ENCODE measurements around the gene LMTK3.
A peak's percentile ranks its signal among the peaks of the same experiment; 100 is the strongest.

Gene LMTK3

GRCh38 chr19:48470856-48471255 is 40.8 kb downstream of the LMTK3 start:
- no peak for DNase-seq (ENCODE audit: low read depth, low spot score)

- no peak for DNase-seq (ENCODE audit: low read depth, low spot score)
These were observed 41.5 kb downstream of the LMTK3 start for GRCh38 chr19:48469934-48470680.

GRCh38 chr19:48469289-48469881 is 42.2 kb downstream of the LMTK3 start, which contains the start of gene CYTH2:
CYTH2 (plus strand) TSS chr19:48469369; CDS start chr19:48469508, 139 bp downstream.
- DNase-seq (ENCODE audit: low read depth, low spot score) = peak; percentile 95

GRCh38 chr19:48468772-48469288 is 42.8 kb downstream of the LMTK3 start:
- peak; percentile 100 for DNase-seq (ENCODE audit: low read depth, low spot score)

GRCh38 chr19:48466561-48467325 is 44.9 kb downstream of the LMTK3 start:
- DNase-seq (ENCODE audit: low read depth, low spot score) = peak; percentile 61

- DNase-seq (ENCODE audit: low read depth, low spot score) = no peak
These were observed 46.4 kb downstream of the LMTK3 start for GRCh38 chr19:48465215-48465614.

- no peak for DNase-seq (ENCODE audit: low read depth, low spot score)
These were observed 49.5 kb downstream of the LMTK3 start for GRCh38 chr19:48461982-48462655.

- DNase-seq (ENCODE audit: low read depth, low spot score) = no peak
These were observed 50.0 kb downstream of the LMTK3 start for GRCh38 chr19:48461651-48461981.

GRCh38 chr19:48458016-48458415 is 53.6 kb downstream of the LMTK3 start:
- DNase-seq (ENCODE audit: low read depth, low spot score) = no peak

GRCh38 chr19:48456864-48457263 is 54.8 kb downstream of the LMTK3 start:
- no peak for DNase-seq (ENCODE audit: low read depth, low spot score)

GRCh38 chr19:48455908-48456562 is 55.6 kb downstream of the LMTK3 start:
- DNase-seq (ENCODE audit: low read depth, low spot score) = no peak

- no peak for DNase-seq (ENCODE audit: low read depth, low spot score)
These were observed 56.3 kb downstream of the LMTK3 start, which contains the start of gene KCNJ14 for GRCh38 chr19:48455171-48455907. KCNJ14 (plus strand) TSS chr19:48455574; CDS start chr19:48461725, 6,151 bp downstream.

- DNase-seq (ENCODE audit: low read depth, low spot score) = no peak
These were observed 57.4 kb downstream of the LMTK3 start for GRCh38 chr19:48454150-48454730.

GRCh38 chr19:48452289-48453190 is 59.1 kb downstream of the LMTK3 start:
- DNase-seq (ENCODE audit: low read depth, low spot score) = no peak

- peak; percentile 30 for DNase-seq (ENCODE audit: low read depth, low spot score)
These were observed 60.0 kb downstream of the LMTK3 start for GRCh38 chr19:48451624-48452023.

- no peak for DNase-seq (ENCODE audit: low read depth, low spot score)
These were observed 60.8 kb downstream of the LMTK3 start for GRCh38 chr19:48450863-48451262.

- DNase-seq (ENCODE audit: low read depth, low spot score) = no peak
These were observed 61.2 kb downstream of the LMTK3 start for GRCh38 chr19:48450441-48450840.

GRCh38 chr19:48448563-48448962 is 63.1 kb downstream of the LMTK3 start:
- DNase-seq (ENCODE audit: low read depth, low spot score) = no peak

GRCh38 chr19:48446579-48446978 is 65.1 kb downstream of the LMTK3 start:
- DNase-seq (ENCODE audit: low read depth, low spot score) = no peak

Measured in astrocyte of the hippocampus (primary cell).